H9 (cell line): ENCODE results near the gene EFCAB5. TPM values are rescaled to one million over a fixed set of nuclear protein-coding genes. Genes with fewer than 3 reads are reported as not detected.

Experiments used
- DNase-seq: peaks from one replicate; pipeline ENCODE4 v3.0.0-alpha.2; 2017
- H2AFZ ChIP-seq: one replicate; pipeline ENCODE4 v1.6.1; 2013; ENCODE audit warnings: mild to moderate bottlenecking, low read length, control low read depth, moderate library complexity
- H2AK5ac ChIP-seq: 2 replicates; pipeline ENCODE4 v1.6.1; 2013; ENCODE audit warnings: low read length, control low read depth, mixed read lengths; ENCODE audit not compliant: insufficient read length
- H2BK120ac ChIP-seq: one replicate; pipeline ENCODE4 v1.6.1; 2013; ENCODE audit warnings: low read depth, mild to moderate bottlenecking, low read length, control low read depth, inconsistent platforms; ENCODE audit not compliant: poor library complexity, severe bottlenecking
- H2BK12ac ChIP-seq: 2 replicates; pipeline ENCODE4 v1.6.1; 2013; ENCODE audit warnings: low read length, control low read depth, mixed read lengths, low read depth; ENCODE audit not compliant: insufficient read length
- H2BK15ac ChIP-seq: 2 replicates; pipeline ENCODE4 v1.6.1; 2013; ENCODE audit warnings: low read depth, low read length, control low read depth
- H2BK20ac ChIP-seq: one replicate; pipeline ENCODE4 v1.6.1; 2013; ENCODE audit warnings: low read depth, mild to moderate bottlenecking, low read length, control low read depth, inconsistent platforms; ENCODE audit not compliant: poor library complexity, severe bottlenecking
- H2BK5ac ChIP-seq: 2 replicates; pipeline ENCODE4 v1.6.1; 2013; ENCODE audit warnings: low read length, control low read depth, mixed read lengths; ENCODE audit not compliant: insufficient read length
- H3K14ac ChIP-seq: 2 replicates; pipeline ENCODE4 v1.6.1; 2013; ENCODE audit warnings: low read length, control low read depth; ENCODE audit not compliant: insufficient read depth
- H3K18ac ChIP-seq: 2 replicates; pipeline ENCODE4 v1.6.1; 2013; ENCODE audit warnings: low read depth, mild to moderate bottlenecking, mixed read lengths, low read length, control low read depth; ENCODE audit not compliant: insufficient read length
- H3K23ac ChIP-seq: 2 replicates; pipeline ENCODE4 v1.6.1; 2013; ENCODE audit warnings: low read length, control low read depth, mixed read lengths, low read depth; ENCODE audit not compliant: insufficient read length
- H3K23me2 ChIP-seq: 2 replicates; pipeline ENCODE4 v1.6.1; 2013; ENCODE audit warnings: low read depth, mild to moderate bottlenecking, mixed read lengths, low read length, control low read depth; ENCODE audit not compliant: insufficient read length, poor library complexity, severe bottlenecking
- H3K27ac ChIP-seq: 2 replicates; pipeline ENCODE4 v1.5.1; 2013; ENCODE audit warnings: low read length, control low read depth, mixed read lengths, low read depth; ENCODE audit not compliant: insufficient read length
- H3K27me3 ChIP-seq: 2 replicates; pipeline ENCODE4 v1.6.1; 2013; ENCODE audit warnings: low read length, control low read depth, inconsistent platforms; ENCODE audit not compliant: insufficient read depth
- H3K4ac ChIP-seq: 2 replicates; pipeline ENCODE4 v1.6.1; 2013; ENCODE audit warnings: low read depth, mild to moderate bottlenecking, control low read depth, inconsistent platforms, low read length, moderate library complexity
- H3K4me1 ChIP-seq: 2 replicates; pipeline ENCODE4 v1.6.1; 2013; ENCODE audit warnings: low read length, control low read depth, inconsistent platforms; ENCODE audit not compliant: insufficient read depth
- H3K4me2 ChIP-seq: 2 replicates; pipeline ENCODE4 v1.6.1; 2013; ENCODE audit warnings: low read length, control low read depth, mixed read lengths; ENCODE audit not compliant: insufficient read length, insufficient read depth
- H3K56ac ChIP-seq: 2 replicates; pipeline ENCODE4 v1.6.1; 2013; ENCODE audit warnings: low read depth, mild to moderate bottlenecking, mixed read lengths, low read length, control low read depth; ENCODE audit not compliant: insufficient read length
- H3K79me1 ChIP-seq: 2 replicates; pipeline ENCODE4 v1.6.1; 2013; ENCODE audit warnings: low read depth, mild to moderate bottlenecking, moderate library complexity, low read length, control low read depth, inconsistent platforms; ENCODE audit not compliant: insufficient read depth, poor library complexity, severe bottlenecking
- H3K79me2 ChIP-seq: 2 replicates; pipeline ENCODE4 v1.6.1; 2013; ENCODE audit warnings: low read length, control low read depth, inconsistent platforms; ENCODE audit not compliant: insufficient read depth
- H3K9ac ChIP-seq: 2 replicates; pipeline ENCODE4 v1.6.1; 2013; ENCODE audit warnings: low read length, control low read depth, mixed read lengths; ENCODE audit not compliant: insufficient read length; ENCODE audit errors: extremely low read depth
- H3K9me3 ChIP-seq: one replicate; pipeline ENCODE4 v1.6.1; 2013; ENCODE audit warnings: low read depth, low read length, inconsistent platforms; ENCODE audit not compliant: control insufficient read depth
- H3T11ph ChIP-seq: one replicate; pipeline ENCODE4 v1.6.1; 2013; ENCODE audit warnings: mild to moderate bottlenecking, low read length, control low read depth, inconsistent platforms
- H4K20me1 ChIP-seq: one replicate; pipeline ENCODE4 v1.6.1; 2013; ENCODE audit not compliant: control insufficient read depth, insufficient read length, insufficient read depth
- H4K5ac ChIP-seq: 2 replicates; pipeline ENCODE4 v1.6.1; 2013; ENCODE audit warnings: low read depth, mild to moderate bottlenecking, mixed read lengths, low read length, control low read depth; ENCODE audit not compliant: insufficient read length
- H4K8ac ChIP-seq: replicated peaks from 2 replicates; pipeline ENCODE4 v1.6.1; 2013; ENCODE audit warnings: low read length, control low read depth, mixed read lengths, low read depth; ENCODE audit not compliant: insufficient read length
- H4K91ac ChIP-seq: 2 replicates; pipeline ENCODE4 v1.6.1; 2013; ENCODE audit warnings: low read depth, mild to moderate bottlenecking, moderate library complexity, mixed read lengths, low read length, control low read depth; ENCODE audit not compliant: insufficient read length
- H3K27ac Mint-ChIP-seq, 3 experiments: 2 replicates in 2 of 3; 3 replicates in 1 of 3; pipeline ENCODE4 v1.8.0; 2020 to 2021; ENCODE audit warnings: mixed read lengths in 3 of 3, mild to moderate bottlenecking in 1 of 3, moderate library complexity in 1 of 3
- H3K27me3 Mint-ChIP-seq: 2 replicates; pipeline ENCODE4 v1.8.0; 2021; ENCODE audit warnings: low read depth, mild to moderate bottlenecking, moderate library complexity, mixed read lengths
- H3K36me3 Mint-ChIP-seq, 3 experiments: 2 replicates in 2 of 3; 3 replicates in 1 of 3; pipeline ENCODE4 v1.8.0; 2020 to 2021; ENCODE audit warnings: low read depth in 3 of 3, mixed read lengths in 3 of 3; ENCODE audit not compliant: insufficient read depth in 1 of 3
- H3K4me1 Mint-ChIP-seq, 2 experiments: 2 replicates each; pipeline ENCODE4 v1.8.0; 2020; ENCODE audit warnings: mixed read lengths in 2 of 2
- H3K4me3 Mint-ChIP-seq, 2 experiments: 2 replicates in 1 of 2; 3 replicates in 1 of 2; pipeline ENCODE4 v1.8.0; 2020 to 2021; ENCODE audit warnings: mild to moderate bottlenecking in 2 of 2, mixed read lengths in 2 of 2, moderate library complexity in 1 of 2
- H3K9me3 Mint-ChIP-seq, 2 experiments: 2 replicates in 1 of 2; 3 replicates in 1 of 2; pipeline ENCODE4 v1.8.0; 2020; ENCODE audit warnings: mild to moderate bottlenecking in 2 of 2, mixed read lengths in 2 of 2, moderate library complexity in 1 of 2
- WGBS: extraction: QIAGEN DNeasy Blood & Tissue Kit; methylation state at CpG from one replicate; pipeline ENCODE4 v1.1.7; 2013; ENCODE audit warnings: missing lambda C conversion rate, low lambda C conversion rate, mixed read lengths; ENCODE audit not compliant: insufficient read length; ENCODE audit errors: extremely low coverage; 5-methylcytosine and 5-hydroxymethylcytosine counted together
- total RNA-seq: library from RNA; stranded (reverse); gene quantifications from 2 replicates; pipeline ENCODE4 v1.2.1, GENCODE V29; 2021
- TF ChIP-seq, protein P1 (sequence below): fragments of 200-600 bp; sonication (generic); conservative IDR thresholded peaks from 3 replicates; pipeline ENCODE4 v1.8.0; 2021; ENCODE audit warnings: antibody characterized with exemption, mild to moderate bottlenecking

EFCAB5 gene
- total RNA-seq, 1 experiment from 2014 or later: not detected

DNA sequence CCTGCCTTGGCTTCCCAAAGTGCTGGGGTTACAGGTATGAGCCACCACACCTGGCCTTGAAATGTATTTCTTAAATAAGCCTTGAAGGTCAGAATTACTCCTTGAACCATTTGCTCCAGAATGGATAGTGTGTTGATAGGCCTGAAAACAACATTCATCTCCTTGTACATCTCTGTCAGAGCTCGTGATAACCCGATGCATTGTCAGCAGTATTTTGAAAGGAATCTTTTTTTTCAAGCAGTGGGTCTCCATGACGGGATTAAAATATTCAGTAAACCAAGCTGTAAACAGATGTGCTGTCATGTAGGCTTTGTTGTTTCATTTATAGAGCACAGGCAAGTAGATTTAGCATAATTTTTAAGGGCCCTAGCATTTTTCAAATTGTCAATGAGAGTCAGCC is 191.8 kb downstream of the EFCAB5 start:
- Histone ChIP-seq H3K9me3 (no peaks in the 10 kb centered on the region), H3K14ac (no peak overlapping the region), H4K91ac (no peak overlapping the region), H2BK20ac (no peak overlapping the region), H2BK12ac (no peak overlapping the region), H3K18ac (no peak overlapping the region), H3K4me1 (peaks cover 2% of the 10 kb centered on the region; the same call in 1 of the 2 replicates), H3K4ac (no peak overlapping the region), H2BK5ac (no peak overlapping the region), H3K23ac (no peak overlapping the region), H4K20me1 (no peaks in the 10 kb centered on the region), H3K23me2 (no peaks in the 10 kb centered on the region), H3K4me2 (no peak overlapping the region), H3K9ac (no peak overlapping the region), H4K8ac (no peak overlapping the region), H2AFZ (no peak overlapping the region), H4K5ac (no peak overlapping the region), H2AK5ac (no peak overlapping the region), H3K56ac (no peak overlapping the region), H3K27ac (no peak overlapping the region), H3K27me3 (no peaks in the 10 kb centered on the region), H3K79me1 (peaks cover 16% of the 10 kb centered on the region), H3T11ph (no peak overlapping the region), H2BK120ac (no peak overlapping the region), H3K79me2 (peaks cover 4% of the 10 kb centered on the region; the same call in 1 of the 2 replicates), H2BK15ac (no peak overlapping the region)
- DNase-seq: no peak
- Mint-ChIP-seq H3K27me3 (no peaks in the 10 kb centered on the region), H3K27ac (no peak overlapping the region), H3K36me3 (peaks cover 18 to 37% (median 34%) of the 10 kb centered on the region in 3 experiments; a peak in 6 of 7 replicates), H3K4me3 (no peak overlapping the region), H3K9me3 (no peaks in the 10 kb centered on the region), H3K4me1 (peaks cover 11 to 18% of the 10 kb centered on the region in 2 experiments)
- no CpG with 5 or more reads among the region's 3 CpGs for WGBS
- TF ChIP-seq, protein P1, sequence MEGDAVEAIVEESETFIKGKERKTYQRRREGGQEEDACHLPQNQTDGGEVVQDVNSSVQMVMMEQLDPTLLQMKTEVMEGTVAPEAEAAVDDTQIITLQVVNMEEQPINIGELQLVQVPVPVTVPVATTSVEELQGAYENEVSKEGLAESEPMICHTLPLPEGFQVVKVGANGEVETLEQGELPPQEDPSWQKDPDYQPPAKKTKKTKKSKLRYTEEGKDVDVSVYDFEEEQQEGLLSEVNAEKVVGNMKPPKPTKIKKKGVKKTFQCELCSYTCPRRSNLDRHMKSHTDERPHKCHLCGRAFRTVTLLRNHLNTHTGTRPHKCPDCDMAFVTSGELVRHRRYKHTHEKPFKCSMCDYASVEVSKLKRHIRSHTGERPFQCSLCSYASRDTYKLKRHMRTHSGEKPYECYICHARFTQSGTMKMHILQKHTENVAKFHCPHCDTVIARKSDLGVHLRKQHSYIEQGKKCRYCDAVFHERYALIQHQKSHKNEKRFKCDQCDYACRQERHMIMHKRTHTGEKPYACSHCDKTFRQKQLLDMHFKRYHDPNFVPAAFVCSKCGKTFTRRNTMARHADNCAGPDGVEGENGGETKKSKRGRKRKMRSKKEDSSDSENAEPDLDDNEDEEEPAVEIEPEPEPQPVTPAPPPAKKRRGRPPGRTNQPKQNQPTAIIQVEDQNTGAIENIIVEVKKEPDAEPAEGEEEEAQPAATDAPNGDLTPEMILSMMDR: no peak
